HG03159 (cell line): ENCODE measurements around the gene ZNF469.

Source experiments
- ATAC-seq: cut with Tn5 transposase; IDR thresholded peaks from one replicate; pipeline ENCODE4 v1.9.1; 2021; ENCODE audit warnings: mild to moderate bottlenecking, moderate library complexity; ENCODE audit not compliant: unreplicated experiment

ZNF469 gene

DNA sequence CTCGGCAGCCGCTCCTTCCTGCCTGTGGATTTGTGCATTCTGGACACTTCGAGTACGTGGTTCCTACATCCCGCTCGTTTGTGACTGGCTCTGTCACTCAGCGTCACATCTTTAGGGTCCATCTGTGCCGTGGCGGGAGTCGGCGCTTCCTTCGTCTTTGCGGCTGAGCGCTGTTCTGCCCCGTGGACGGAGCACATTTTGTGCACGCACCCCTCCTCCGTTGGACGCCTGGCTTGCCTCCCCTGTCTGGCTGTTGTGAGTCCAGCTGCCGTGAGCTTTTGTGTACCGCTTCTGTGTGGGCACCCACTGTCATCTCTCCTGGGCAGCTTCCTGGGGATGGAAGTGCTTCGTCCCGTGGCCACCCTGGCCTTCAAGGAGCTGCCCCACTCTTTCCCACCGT is 6.4 kb downstream of the ZNF469 start:
- ATAC-seq: no peak

DNA sequence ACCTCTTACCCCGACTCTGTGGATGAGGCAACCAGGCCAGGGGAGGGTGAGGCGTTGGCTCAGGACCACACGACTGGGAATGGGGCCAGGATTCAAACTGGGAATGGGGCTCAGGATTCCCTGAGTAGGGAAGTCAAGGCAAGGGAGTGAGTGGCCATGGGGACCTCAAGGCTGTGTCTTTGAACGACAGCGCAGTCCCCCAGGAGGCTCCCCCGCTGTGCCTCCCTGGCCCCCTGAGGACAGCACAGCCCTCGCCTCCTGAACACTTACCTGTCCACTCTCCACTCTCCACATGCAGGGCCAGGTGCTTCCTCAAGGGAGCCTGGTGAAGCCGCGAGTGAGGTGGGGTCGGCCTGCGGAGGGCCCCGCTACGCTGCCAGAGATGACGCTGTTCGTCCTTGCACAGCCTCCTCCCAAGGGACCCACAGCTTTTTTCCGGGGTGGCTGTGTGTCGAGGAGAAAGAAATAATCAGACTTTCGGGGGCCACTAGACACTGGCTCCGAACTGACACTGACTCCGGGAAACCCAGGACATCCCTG is 6.9 kb downstream of the ZNF469 start:
- ATAC-seq: no peak

DNA sequence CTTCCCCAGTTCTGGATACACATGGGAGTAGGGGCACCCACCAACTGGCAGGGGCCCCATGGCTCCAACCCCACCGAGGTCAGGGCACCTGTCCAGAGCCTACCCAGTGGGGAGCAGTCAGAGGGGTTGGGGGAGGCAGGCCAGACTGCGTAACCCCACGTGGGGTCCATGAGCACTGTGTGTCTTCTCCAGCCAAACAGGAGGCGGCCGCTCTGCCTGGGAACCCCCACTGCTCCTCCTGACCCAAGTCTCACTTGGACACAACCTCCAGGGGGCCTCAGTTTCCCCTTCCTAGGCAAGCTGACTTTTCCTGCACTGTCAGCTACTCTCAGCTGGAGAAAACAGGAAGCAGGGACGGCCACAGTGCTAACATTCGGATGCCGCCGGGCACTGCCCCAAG is 7.5 kb downstream of the ZNF469 start:
- ATAC-seq: no peak

DNA sequence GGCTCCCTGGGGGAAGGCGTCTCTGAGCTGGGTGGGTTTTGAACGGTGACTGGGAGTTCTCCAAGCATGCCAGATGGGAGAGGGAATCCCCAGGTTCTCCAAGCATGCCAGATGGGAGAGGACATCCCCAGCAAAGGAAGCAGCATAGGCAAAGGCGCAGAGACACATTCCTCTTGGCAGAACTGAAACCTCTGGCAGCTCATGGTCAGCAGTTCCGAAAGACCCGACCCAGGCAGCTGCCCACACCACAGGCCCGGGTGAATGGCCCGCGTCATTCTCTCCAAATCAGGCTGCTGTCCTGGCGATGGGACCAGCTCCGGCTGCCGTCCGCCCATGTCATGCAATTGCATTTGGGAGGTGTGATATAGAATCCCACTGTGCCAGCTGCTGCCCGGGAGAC is 8.0 kb downstream of the ZNF469 start:
- no peak for ATAC-seq

DNA sequence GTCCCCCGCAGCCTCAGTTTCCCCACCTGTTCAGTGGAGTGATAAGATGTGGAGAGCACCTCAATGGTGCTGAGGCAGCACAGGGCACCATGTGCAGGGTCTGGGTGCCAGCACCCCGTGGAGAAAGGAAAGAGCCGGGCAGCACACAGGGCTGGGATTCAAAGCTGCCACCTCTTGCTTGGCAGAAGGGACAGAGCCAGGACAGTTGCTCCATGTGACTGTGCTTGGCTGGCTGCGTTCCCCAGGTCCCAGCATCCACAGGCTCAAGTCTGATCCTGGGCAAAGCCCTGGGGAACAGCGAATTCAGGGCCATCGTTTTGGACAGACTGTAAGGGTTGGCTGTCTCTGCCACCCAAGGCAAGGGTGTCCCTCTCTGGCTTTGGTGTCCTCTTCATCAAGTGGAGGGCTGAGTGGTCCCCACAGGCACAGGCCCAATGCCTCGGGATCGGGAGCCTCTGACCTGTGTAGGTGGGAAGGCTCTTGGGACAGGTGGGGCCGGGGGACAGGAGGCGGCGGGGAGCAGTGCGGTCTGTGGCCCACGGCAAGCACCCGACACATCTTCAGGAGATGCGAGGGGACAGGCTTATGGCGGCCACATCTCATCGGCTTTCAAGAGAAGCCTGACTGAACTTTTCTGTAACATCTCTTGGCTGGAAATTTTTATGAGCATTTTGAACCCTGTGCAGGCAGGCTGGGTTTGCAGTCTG is 8.5 kb downstream of the ZNF469 start:
- no peak for ATAC-seq

DNA sequence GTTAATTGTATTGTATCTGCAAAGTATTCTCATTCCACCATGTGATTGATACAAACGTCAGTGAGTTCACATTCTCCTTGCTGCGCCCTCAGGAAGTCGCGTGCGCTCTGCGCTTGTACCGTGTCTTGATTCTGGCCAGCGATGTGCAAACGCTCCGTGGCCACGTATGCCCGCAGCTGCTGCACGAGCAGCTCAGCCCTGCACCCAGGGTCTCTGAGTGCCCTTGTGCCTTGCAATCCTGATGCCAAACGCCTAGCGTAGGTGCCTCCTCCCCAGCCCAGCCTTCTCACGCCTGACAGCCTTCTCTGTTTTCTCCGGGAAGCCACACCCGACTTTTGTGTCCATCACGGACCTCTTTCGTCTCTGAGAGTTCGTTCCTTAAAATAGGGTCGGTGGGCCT is 9.4 kb downstream of the ZNF469 start:
- ATAC-seq: no peak

DNA sequence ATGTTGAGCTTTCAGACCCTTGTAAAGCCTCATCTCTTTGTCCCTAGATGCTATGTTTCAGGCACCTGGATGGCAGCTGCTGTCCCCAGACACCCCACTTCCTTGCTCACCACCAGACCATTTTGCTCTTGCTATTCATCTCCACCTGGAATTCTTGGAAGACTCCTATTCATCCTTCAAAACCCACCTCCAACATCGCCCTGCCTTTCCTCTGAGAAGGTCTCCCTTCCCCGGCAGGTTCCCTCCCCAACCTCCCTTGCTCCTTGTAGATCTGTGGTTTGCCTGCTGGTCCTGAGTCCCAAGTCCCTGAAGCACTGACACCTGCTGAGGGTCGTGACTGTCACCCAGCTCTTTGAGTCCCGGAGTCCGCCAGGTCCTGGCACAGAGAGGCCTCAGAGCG is 9.9 kb downstream of the ZNF469 start:
- no peak for ATAC-seq

DNA sequence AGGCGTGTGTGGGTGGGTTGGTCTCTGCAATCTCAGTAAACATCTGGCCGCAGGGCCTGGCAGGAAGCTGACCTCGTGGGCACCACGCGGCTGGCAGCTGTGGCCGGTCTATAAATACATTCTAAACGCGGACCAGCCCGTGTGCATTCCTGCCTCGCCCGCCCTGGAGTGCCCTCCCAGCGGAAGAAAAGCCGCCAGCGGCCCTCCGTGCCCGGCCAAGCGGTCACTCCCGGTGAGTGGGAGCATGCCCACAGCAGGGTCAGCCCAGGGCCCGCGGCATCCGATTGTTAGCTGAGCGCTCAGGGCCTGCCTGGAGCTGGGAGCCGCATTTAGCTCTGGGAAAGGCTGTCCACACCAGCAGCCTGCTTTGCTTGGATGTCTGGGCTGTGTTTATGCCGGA is 10.3 kb downstream of the ZNF469 start:
- no peak for ATAC-seq

DNA sequence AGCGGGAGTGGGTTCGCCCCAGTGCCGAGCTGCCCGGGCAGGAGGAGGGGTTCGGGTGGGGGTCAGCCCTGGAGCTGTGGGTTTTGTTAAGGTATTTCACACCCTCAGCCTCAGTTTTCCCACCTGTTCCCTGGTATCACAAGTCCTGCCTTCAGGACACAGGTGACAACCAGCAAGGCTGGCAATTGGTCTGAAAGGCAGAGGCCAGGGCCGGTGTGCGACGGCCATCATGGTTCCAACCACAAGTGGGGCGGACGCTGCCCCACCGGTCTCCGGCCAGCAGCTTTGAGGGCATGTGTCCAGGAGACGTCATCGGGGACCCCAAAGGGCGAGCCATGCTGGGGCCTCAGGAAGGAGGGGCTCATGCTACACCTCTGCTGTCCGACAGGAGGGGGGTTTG is 10.8 kb downstream of the ZNF469 start:
- ATAC-seq: no peak

DNA sequence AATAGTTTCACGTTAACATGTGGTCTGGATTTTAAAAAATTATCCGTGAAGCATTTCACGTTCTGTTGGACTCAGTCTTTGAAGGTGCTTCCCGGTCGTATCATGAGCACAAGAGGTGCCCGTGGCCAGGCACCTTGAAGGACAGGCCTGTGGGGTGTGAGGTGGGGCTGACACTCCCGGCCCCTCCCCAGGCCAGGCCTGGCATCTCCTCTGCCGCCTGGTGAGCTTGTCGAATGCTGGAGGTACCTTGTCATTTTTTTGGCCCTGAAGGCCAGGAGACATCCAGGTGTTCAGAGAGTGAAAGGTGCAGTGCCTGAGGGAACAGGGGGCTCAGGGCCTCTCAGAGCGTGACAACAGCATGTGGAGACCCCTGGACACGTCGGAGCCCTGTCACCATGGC is 11.7 kb downstream of the ZNF469 start:
- ATAC-seq: no peak

DNA sequence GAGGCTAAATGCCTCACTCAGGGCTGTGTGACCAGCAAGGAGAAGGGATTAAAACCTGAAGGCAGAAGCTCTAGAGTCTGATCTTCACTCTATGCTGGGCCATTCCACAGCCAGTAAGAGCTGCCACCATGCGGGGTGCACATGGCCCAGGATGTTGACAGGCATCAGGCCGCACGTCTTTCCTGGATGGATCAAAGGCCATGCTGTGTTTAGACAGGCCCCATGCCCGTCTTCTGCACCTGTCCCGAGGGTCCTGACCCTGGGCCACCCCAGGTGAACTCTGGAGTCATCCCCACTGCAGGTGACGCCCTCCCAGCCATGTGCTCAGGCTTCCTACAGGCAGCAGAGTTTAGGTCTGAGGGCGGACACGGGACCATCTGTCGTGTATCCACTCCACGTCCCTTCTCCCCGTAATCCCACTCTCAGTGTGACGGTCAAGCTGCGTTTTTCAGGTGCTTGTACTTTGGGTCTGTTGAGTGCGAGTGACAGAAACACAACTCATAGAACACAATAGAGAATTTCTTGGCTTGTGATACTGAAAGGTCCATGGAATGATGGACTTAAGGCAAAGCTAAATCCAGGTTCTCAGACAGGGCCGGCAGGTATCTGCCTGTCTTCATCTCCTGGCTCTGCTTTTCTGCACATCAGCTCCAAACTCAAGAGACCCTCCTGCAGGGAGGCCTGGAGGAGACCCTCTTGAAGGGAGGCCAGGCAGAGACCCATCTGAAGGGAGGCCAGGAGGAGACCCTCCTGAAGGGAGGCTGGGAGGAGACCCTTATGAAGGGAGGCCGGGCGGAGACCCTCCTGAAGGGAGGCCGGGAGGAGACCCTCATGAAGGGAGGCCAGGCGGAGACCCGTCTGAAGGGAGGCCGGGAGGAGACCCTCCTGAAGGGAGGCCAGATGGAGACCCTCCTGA is 13.2 kb downstream of the ZNF469 start:
- no peak for ATAC-seq

DNA sequence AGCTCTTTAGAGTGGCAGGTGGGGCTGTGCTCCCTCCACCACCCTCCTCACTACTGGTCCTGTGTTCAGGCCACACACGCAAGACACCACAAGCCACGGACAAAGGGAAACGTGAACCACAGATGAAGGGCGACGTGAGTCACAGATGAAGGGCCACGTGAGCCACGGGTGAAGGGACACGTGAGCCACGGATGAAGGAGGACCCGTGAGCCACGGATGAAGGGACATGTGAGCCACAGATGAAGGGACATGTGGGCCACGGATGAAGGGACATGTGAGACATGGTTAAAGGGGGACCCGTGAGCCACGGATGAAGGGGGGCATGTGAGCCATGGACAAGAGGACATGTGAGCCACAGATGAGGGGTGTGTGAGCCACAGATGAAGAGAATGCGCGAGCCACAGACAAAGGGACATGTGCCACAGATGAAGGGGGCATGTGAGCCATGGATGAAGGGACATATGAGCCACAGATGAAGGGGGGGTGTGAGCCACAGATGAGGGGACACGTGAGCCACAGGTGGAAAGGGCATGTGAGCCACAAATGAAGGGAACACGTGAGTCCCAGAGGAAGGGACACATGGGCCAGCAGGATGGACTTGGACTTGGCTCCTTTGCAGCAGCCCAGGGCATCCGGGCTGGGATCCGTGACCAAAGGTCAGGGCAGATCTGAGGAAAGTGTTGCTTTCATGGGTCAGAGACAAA is 15.6 kb downstream of the ZNF469 start:
- ATAC-seq: no peak

DNA sequence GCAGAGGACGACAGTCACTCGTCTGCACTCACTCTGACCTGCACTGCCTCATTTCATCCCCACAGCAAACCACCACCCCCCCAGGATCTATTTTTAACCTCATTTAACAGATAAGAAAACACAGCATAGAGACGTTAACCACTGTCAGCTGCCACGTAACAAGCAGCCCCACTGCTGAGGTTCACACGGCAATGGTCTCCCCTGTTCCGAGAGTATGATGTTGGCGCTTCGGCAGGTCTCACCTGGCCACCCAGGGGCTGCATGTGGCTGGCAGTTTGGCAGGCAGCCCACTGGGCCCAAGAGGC is 16.1 kb downstream of the ZNF469 start:
- ATAC-seq: no peak

DNA sequence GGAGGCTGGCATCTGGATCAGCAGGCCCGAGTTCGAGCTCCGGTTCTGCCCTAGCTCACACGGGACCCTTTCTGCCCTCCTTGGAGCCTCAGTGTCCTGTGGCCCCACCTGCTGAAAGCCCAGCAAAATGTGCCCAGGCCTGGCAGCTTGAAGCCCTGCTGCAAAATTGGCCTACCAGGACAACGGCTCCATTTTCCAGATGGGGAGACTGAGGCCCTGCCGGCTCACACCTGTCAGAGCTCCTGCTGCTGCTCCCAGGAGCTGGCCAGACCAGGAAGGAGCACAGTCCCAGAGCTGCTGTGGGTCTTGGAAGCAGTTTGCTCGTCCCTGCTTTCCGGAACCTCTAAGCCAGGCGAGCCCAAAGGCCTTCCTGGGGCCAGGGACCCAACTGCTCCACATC is 17.4 kb downstream of the ZNF469 start:
- ATAC-seq: no peak

DNA sequence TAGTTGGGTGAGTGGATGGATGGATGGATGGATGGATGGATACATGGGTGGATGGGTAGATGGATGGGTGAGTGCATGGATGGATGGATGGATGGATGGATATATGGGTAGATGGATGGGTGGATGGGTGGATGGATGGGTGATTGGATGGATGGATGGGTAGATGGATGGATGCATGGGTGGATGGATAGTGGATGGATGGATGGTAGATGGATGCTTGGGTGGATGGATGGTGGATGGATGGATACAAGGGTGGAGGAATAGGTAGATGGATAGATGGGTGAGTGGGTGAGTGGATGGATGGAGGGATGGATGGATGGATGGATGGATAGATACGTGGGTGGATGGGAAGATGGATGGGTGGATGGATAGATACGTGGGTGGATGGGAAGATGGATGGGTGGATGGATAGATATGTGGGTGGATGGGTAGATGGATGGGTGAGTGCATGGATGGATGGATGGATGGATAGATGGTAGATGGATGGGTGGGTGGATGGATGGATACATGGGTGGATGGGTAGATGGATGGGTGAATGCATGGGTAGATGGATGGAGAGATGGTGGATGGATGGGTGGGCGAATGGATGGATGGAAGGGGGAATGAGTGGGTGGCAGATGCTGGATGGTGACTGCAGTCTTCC is 19.0 kb downstream of the ZNF469 start:
- ATAC-seq: no peak

DNA sequence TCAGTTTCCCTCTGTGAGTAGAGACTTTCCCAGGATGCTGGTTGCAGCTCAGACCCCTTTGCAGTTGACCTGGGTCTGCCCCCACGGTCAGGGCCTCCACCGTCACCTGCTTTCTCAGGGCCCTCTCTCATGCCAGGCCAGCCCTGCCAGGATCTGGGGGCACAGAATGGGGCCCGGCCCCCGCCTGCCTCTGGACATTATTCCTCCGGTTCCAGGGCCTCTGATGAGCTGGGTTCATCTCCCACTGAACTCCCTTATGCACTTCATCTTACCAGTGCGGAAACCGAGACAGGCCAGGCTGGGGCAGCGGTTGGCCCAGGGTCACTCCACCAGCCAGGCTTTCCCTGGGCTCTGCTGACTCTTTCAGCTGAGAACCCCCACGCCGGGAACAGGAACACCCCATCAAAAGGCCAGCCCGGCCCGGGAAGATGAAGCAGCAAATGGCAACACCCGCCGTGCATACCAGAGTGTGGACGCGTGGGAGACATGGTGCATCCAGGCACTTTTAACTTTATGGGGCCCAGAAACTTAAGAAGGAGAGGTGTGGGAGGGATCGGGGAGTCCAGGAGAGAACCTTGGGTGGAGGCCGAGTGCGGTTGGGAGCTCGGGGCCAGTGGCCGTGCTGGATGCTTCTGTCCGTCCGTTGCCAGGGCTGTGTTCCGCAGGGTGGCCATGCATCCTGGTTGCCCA is 19.9 kb downstream of the ZNF469 start:
- ATAC-seq: no peak

DNA sequence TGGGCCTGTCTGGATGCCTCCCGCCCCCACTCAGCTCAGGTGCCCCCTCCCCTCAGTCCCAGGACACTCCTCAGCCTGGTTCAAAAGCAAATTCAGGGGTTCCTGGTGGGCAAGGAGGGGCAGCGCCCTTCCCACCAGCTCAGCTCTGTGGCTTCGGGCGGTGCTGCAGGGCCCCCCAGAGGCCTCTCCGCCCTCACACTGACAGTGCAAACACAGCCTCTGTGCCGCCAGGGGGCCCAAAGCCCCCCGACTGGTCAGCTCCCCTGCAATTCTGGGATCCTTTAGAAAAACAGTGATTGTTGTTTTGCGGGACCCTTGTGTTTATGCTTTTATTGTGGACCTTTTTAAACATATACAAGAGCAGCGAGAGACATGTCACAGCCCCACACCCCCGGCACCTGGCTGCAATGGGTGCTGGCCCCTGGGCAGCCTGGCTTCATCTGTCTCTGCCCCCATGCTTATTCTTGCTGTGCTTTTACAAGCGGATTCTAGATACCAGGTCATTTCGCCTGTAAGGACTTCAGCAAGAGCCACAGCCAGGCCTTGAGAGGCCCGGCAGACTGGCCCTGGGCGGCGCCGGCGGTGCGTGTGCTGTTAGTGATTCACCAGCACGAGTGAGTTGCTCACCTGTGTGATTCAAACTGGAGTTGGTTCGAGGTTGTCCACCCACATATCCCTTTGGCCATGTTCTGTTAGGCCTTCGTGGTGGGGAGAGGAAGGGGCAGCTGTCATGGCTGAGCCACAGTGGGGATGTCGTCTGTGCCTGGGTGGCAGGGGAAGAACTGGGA is 21.2 kb downstream of the ZNF469 start:
- ATAC-seq: no peak

DNA sequence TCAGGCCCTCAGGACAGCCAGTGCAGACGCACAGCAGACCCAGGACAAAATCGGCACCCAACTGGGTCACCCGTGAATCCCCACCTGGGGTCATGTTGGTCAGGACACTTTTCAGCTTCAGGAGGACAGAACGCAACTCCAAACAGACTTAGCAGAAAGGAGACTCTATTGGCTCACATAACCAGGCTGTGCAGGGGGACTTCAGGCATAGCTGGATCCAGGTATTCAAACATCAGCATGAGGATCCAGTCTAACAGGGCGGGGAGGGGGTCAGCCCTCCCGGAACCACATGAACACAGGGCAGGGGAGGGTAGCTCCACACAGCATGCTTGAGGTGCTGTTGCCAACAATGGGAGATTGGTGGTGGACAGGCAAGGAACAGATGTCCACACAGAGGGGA is 22.0 kb downstream of the ZNF469 start:
- no peak for ATAC-seq

DNA sequence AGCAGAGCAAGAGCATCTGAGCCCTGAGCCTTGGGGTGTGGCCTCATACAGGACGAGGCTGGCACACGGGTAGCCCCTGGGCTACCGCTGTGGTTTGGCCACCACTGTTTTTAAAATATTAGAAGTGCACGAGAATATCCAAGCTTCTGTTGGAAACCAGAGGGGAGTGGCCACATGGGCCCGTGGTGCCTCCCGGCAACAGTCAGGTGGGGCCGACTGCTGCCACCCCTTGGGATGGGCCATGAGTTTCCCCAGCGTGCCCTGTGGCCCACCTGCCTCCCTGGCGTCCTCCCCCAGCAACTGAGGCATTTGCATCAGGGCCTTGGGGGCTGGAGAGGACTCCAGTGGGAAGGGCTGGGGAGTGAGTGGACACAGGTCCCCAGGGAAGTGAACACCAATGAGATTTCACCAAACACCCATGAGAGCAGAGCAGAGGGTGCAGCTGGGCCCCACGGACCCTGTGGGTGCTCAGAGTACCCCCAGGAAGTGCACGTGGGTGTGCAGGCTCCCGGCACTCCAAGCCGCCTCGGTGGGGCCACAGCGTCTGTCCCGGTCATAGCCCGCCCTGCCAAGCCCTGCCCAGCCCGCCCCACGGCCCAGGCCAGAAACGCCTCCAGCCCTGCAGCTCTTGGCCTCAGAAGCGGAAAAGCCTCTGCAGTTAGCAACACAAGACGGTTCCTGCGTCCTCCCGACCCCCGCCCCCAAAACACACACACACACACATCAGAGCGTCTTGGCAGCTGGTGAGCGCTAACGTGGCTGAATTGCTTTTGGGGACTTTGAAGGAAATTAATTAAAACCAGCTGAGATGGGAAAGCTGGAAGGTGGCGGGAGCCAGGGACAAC is 22.7 kb downstream of the ZNF469 start:
- no peak for ATAC-seq
